Activated CD8-positive, alpha-beta T cell treated with anti-CD3 and anti-CD28 coated beads, Interleukin-2, amount 10 ng/mL, durations not matched to agents 7 days and 5 days (primary cell): ENCODE data around the gene ZC3H4. TPM values are rescaled to one million over a fixed set of nuclear protein-coding genes. Genes with fewer than 3 reads are reported as not detected.

Source experiments
- ATAC-seq: fragments of 150-1000 bp; cut with Tn5 transposase; one replicate; pipeline ENCODE4 v1.10.0; 2021; ENCODE audit warnings: moderate library complexity
- CTCF ChIA-PET: fragments of 350-600 bp; sonication (Branson Sonifier 250); formaldehyde crosslinking; loops from one replicate; lab custom pipeline; 2021; ENCODE audit warnings: antibody characterized with exemption; lab: Charles Lee
- POLR2A ChIA-PET: fragments of 350-600 bp; sonication (Branson Sonifier 250); formaldehyde crosslinking; loops from one replicate; lab custom pipeline; 2021; ENCODE audit warnings: antibody characterized with exemption; lab: Charles Lee
- DNase-seq: peaks from one replicate; pipeline ENCODE4 v3.0.0-alpha.2; 2020
- H3K27ac Mint-ChIP-seq: one replicate; pipeline ENCODE4 v1.8.0; 2021; ENCODE audit warnings: mild to moderate bottlenecking, mixed read lengths
- H3K27me3 Mint-ChIP-seq: one replicate; pipeline ENCODE4 v1.8.0; 2021; ENCODE audit warnings: low read depth, mixed read lengths
- H3K36me3 Mint-ChIP-seq: one replicate; pipeline ENCODE4 v1.8.0; 2021; ENCODE audit warnings: low read depth, mixed read lengths
- H3K4me1 Mint-ChIP-seq: one replicate; pipeline ENCODE4 v1.8.0; 2021; ENCODE audit warnings: low read depth, mixed read lengths
- H3K4me3 Mint-ChIP-seq: one replicate; pipeline ENCODE4 v1.8.0; 2021; ENCODE audit warnings: mild to moderate bottlenecking, mixed read lengths
- H3K9me3 Mint-ChIP-seq: one replicate; pipeline ENCODE4 v1.8.0; 2022; ENCODE audit warnings: mixed read lengths; ENCODE audit not compliant: insufficient read depth
- total RNA-seq, 2 experiments: library from RNA; stranded (reverse); gene quantifications; one replicate each; pipeline ENCODE4 v1.2.3, GENCODE V29; 2021

ZC3H4 gene
- total RNA-seq, 2 experiments from 2014 or later: 102 TPM

DNA sequence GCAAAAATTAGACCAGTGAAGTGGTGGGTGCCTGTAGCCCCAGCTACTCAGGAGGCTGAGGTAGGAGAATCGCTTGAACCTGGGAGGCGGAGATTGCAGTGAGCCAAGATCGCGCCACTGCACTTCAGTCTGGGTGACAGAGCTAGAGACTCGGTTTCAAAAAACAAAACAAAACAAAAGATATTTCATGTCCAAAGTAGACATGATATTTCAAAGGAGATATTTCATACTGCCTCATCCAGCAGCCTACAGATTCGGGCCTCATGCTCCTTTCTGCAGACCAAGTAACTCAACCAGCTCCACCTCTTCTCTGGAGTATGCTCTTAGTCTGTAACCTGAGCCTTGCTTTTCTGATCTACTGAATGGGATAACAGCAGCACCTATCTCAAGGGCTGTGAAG, 15.0 kb downstream of the ZC3H4 start:
- POLR2A ChIA-PET: interaction anchor here (11.5 kb wide), 1 partner anchor 11 kb away, joined by 256 read pairs; the partner anchor contains the start of gene ZC3H4
- Mint-ChIP-seq H3K36me3 (peaks cover 54% of the 10 kb centered on the region), H3K27ac (peak overlapping the region; percentile 53), H3K27me3 (no peaks in the 10 kb centered on the region), H3K9me3 (no peaks in the 10 kb centered on the region), H3K4me3 (no peak overlapping the region), H3K4me1 (peaks cover 76% of the 10 kb centered on the region)
- no peak for DNase-seq
- no peak for ATAC-seq
- CTCF ChIA-PET: interaction anchor here (0.8 to 1.3 kb wide), 2 partner anchors 9 to 19 kb away, joined by 3 to 4 read pairs; no protein-coding TSS in a partner anchor

DNA sequence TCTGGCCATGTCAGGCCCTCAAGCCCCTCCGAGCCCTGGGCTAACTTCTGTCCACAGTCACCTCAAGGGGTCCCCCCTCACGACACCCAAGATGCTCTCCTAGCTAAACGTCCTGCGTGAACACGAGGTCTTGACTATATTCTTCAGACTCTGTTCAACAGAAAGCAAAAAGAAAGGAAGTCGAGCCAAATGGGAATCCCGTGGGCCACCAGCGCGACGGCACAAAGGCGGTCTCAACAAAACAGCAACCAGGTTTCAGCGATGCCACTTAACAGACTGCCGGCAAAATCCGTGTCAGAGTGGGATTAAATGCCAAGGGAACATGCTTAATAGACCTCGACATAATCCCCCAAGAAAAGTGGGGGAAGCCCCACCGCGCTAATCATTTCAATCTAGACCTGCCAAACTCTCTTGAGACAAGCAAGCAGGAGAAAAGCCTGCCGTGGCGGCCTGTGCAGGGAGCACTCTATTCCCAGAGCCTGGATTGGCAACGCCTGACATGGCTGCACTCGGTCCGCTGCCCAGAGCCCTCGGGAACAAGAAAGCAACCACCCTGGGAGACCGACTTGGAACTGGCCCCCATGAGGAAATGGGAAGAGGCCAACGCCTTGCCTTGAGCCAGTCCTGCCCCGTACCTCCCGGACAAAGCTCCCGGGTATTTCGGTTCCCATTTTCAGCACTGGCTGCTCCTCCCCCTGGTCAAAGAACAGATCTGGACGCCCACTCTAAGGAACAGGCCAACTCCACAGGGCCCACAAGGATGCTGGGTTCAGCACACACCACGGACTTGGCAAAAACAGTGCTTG, 16.0 kb downstream of the ZC3H4 start:
- peaks cover 76% of the 10 kb centered on the region for H3K4me1 Mint-ChIP-seq
- ChIA-PET POLR2A (interaction anchor here (11.5 kb wide), 1 partner anchor 12 kb away, joined by 256 read pairs; the partner anchor contains the start of gene ZC3H4), CTCF (interaction anchor here (3.2 to 7.3 kb wide), 2 partner anchors 12 to 18 kb away, joined by 17 to 48 read pairs; no protein-coding TSS in a partner anchor)
- no peak for ATAC-seq
- no peaks in the 10 kb centered on the region for H3K9me3 Mint-ChIP-seq
- H3K27ac Mint-ChIP-seq: peak overlapping the region; percentile 71
- no peaks in the 10 kb centered on the region for H3K27me3 Mint-ChIP-seq
- no peak for DNase-seq
- peaks cover 55% of the 10 kb centered on the region for H3K36me3 Mint-ChIP-seq
- H3K4me3 Mint-ChIP-seq: no peak overlapping the region

DNA sequence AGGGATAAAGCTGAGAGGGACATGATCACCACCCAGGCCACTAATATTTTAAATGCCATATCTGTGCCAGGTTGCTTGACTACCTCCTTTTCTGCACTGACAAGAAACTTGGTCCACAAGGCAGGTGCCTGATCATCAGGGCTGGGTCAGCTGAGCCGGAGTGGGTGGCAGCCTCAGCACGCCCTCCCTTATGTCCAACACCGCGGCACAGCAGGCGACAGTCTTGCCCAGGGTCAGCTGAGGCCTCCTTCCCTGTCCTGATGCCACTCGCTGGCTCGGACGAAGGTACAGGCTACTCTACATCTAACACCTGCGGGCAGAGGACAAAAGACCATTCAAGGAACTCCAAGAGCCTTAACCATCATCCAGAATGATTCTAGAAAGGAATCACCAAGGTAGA, 16.9 kb downstream of the ZC3H4 start:
- POLR2A ChIA-PET: interaction anchor here (11.5 kb wide), 1 partner anchor 13 kb away, joined by 256 read pairs; the partner anchor contains the start of gene ZC3H4
- peaks cover 55% of the 10 kb centered on the region for H3K36me3 Mint-ChIP-seq
- ATAC-seq: no peak

DNA sequence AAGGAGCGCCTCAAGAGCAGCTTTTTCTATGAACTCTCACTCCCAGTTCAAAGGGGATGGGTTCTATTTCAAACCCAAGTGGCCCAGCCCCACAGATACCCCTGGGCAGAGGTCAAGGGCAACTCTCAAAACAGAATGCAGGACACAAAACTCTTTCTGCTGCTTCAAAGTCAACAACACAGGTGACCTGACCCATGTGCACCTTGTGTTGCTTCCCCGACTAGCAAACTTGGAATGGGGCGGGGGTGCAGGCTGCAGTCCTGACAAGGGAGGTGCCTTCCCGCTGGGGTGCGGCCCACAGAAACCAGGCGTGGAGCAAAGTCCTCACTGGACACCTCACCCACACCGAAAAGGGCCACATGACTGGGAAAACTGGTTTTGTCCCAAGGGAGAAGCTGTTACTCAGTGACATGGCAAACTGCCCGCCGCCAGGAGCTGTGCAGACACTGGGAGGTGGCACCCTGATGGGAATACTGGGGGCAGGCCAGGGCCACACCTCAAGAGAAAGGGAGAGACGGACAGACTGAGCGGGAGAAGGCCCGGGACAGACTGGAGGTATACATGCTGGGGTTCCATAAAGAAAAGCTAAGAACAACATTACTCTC, 17.4 kb downstream of the ZC3H4 start:
- Mint-ChIP-seq H3K4me3 (peak overlapping the region; percentile 78), H3K4me1 (peaks cover 75% of the 10 kb centered on the region), H3K36me3 (peaks cover 55% of the 10 kb centered on the region), H3K27me3 (no peaks in the 10 kb centered on the region), H3K9me3 (no peaks in the 10 kb centered on the region), H3K27ac (peak overlapping the region; percentile 87)
- ChIA-PET POLR2A (interaction anchor here (1.2 to 11.5 kb wide), 2 partner anchors 13 to 17 kb away, joined by 3 to 256 read pairs; partner anchors contain the start of gene ZC3H4), CTCF (interaction anchor here (0.8 to 7.3 kb wide), 7 partner anchors 11 to 148 kb away, joined by 3 to 48 read pairs (median 13); partner anchors contain the start of gene ZC3H4)
- ATAC-seq (no peak), DNase-seq (no peak)

More for the DNA sequence above, 16.9 kb downstream of the ZC3H4 start:
- DNase-seq: no peak
- Mint-ChIP-seq H3K27me3 (no peaks in the 10 kb centered on the region), H3K4me1 (peaks cover 75% of the 10 kb centered on the region), H3K27ac (peak overlapping the region; percentile 71), H3K4me3 (no peak overlapping the region), H3K9me3 (no peaks in the 10 kb centered on the region)
- CTCF ChIA-PET: interaction anchor here (0.8 to 7.3 kb wide), 4 partner anchors 10 to 17 kb away, joined by 3 to 48 read pairs (median 18); partner anchors contain the start of gene ZC3H4

DNA sequence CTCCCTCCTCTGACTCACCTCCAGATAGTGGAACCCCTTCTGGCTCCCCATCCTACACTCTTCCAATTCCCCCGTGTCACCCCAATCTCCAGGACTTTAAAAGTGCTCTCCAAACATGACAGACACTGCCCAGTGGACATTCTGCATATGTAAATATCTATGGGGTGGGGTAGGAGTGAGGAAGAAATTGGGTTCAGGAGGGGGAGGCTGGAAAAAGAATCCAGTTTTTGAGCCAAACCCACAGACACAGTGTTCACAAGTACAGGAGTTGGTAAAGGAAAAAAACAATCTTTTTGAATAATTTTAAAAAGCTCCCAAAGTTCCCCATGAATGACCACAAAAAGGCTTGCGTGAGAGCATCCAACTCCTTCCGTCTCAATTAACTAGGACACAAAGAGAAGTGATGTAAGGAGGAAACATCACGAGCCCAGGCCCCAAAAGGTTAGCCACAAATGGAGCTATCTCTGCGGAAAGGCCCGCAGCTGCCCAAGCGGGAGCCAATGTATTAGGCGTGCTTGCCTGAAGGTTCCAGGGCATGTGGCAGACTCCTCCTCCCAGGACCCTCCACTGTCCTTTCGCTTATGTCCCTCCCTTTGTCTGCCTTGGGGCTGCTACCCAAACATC, 18.0 kb downstream of the ZC3H4 start:
- ATAC-seq (no peak), DNase-seq (no peak)
- POLR2A ChIA-PET: interaction anchor here (0.7 to 11.5 kb wide), 5 partner anchors 14 to 161 kb away, joined by 3 to 256 read pairs (median 4); partner anchors contain the start of gene ZC3H4
- H3K27ac Mint-ChIP-seq: peak overlapping the region; percentile 87
- H3K4me1 Mint-ChIP-seq: peaks cover 79% of the 10 kb centered on the region
- CTCF ChIA-PET: interaction anchor here (1.0 to 7.3 kb wide), 8 partner anchors 10 to 149 kb away, joined by 4 to 48 read pairs (median 10); partner anchors contain the start of gene ZC3H4
- H3K27me3 Mint-ChIP-seq: no peaks in the 10 kb centered on the region
- H3K36me3 Mint-ChIP-seq: peaks cover 61% of the 10 kb centered on the region
- H3K4me3 Mint-ChIP-seq: peak overlapping the region; percentile 78
- no peaks in the 10 kb centered on the region for H3K9me3 Mint-ChIP-seq

DNA sequence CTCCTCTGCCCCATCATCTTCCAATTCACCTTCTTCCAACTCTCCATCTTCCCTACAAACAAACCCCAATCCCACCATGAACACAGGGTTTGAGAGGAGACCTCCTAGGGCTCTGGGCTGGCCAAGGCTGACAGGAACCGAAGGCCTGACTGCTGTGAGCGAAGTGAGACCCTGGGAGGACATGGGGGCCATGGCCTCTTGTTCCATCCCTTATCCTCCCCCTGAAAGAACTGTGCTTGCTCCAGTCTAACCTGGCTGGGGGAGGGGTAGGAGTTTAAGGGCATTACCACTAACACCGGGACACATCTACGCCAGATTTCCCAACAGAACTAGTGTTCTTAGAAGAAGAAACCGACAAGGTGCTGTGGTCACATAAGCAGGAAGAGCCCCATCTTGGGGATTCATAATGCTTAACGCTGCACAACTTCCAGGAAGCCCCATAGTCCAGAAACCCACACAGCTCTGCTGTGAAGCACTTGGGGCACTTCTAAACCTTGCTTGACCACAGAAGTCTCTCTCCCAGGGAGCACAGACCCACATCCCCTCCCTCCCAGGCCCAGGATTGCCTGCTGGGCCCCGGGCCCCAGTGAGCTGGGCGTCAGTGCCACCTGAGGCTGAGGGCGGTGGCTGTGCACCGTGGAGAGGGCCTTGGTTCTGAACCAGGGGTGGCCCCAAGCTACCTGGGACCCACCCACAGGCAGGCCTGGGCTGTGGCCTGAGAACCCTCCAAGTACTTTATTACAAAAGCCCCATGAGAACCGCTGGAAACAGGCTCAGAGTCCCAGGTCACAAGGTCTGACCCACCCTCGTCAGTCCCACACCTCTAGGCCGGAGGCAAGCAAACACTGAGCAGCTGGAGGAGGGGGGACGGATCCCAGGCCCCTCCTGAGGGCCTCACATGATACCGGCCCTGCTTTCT, 18.8 kb downstream of the ZC3H4 start:
- Mint-ChIP-seq H3K4me3 (peak overlapping the region; percentile 78), H3K36me3 (peaks cover 64% of the 10 kb centered on the region), H3K27ac (peak overlapping the region; percentile 87), H3K9me3 (no peaks in the 10 kb centered on the region), H3K4me1 (peaks cover 79% of the 10 kb centered on the region), H3K27me3 (no peaks in the 10 kb centered on the region)
- ATAC-seq: peak; percentile 82
- peak; percentile 64 for DNase-seq
- ChIA-PET POLR2A (interaction anchor here (0.7 to 11.5 kb wide), 7 partner anchors 12 to 162 kb away, joined by 3 to 256 read pairs (median 3); partner anchors contain the start of gene ZC3H4), CTCF (interaction anchor here (1.0 to 7.3 kb wide), 8 partner anchors 11 to 149 kb away, joined by 4 to 48 read pairs (median 10); partner anchors contain the start of gene ZC3H4)

DNA sequence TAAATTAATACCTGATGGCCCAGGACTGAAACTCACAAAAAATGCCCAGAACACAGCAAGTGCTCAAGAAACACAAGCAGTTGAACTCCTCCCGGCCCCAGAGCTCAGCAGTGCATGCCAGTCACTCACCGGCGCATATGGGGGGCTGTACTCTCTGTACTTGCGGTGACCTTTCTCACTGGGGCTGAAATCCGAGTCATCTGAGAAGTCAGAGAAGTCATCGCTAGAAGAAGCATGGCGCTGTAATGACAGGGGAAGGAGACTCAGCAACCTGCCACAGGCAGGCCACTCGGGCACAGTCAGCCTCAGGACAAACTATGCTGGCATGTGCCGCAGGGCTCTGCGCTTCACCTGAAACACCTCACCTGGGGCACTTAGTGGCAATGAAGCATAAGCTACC, 19.7 kb downstream of the ZC3H4 start:
- Mint-ChIP-seq H3K4me1 (peaks cover 79% of the 10 kb centered on the region), H3K36me3 (peaks cover 70% of the 10 kb centered on the region), H3K27ac (peak overlapping the region; percentile 87), H3K27me3 (no peaks in the 10 kb centered on the region), H3K4me3 (peak overlapping the region; percentile 78), H3K9me3 (no peaks in the 10 kb centered on the region)
- peak; percentile 56 for DNase-seq
- ATAC-seq: peak; percentile 18
- ChIA-PET POLR2A (interaction anchor here (0.9 to 11.5 kb wide), 5 partner anchors 11 to 150 kb away, joined by 3 to 256 read pairs (median 3); partner anchors contain the start of genes SAE1 and ZC3H4), CTCF (interaction anchor here (0.9 to 7.3 kb wide), 6 partner anchors 14 to 150 kb away, joined by 3 to 48 read pairs (median 10); partner anchors contain the start of gene ZC3H4)

DNA sequence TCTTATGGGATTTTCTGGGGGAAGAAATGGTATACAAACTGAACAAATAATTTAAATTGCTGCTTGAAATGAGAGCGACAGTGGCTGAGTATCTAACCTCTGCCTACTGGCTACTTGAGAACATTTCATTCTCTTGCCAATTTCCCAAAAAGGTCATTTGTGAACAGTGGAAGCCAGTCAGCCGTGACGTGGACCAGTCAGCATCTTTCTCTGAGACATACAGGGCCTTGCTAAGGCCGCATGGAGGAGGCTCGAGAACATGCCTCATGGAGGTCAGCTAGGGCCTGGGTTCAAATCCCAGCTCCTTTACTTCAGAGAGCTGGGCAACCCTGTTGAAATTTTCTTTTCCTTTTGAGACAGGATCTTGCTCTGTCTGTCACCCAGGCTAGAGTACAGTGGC, 20.3 kb downstream of the ZC3H4 start:
- ChIA-PET CTCF (interaction anchor here (0.9 to 7.3 kb wide), 5 partner anchors 13 to 151 kb away, joined by 3 to 48 read pairs (median 8); partner anchors contain the start of gene ZC3H4), POLR2A (interaction anchor here (1.3 to 11.5 kb wide), 3 partner anchors 11 to 38 kb away, joined by 3 to 256 read pairs (median 3); partner anchors contain the start of genes SAE1 and ZC3H4)
- Mint-ChIP-seq H3K4me3 (peak overlapping the region; percentile 78), H3K27me3 (no peaks in the 10 kb centered on the region), H3K36me3 (peaks cover 68% of the 10 kb centered on the region), H3K9me3 (no peaks in the 10 kb centered on the region), H3K27ac (peak overlapping the region; percentile 87), H3K4me1 (peaks cover 73% of the 10 kb centered on the region)
- ATAC-seq (no peak), DNase-seq (no peak)

DNA sequence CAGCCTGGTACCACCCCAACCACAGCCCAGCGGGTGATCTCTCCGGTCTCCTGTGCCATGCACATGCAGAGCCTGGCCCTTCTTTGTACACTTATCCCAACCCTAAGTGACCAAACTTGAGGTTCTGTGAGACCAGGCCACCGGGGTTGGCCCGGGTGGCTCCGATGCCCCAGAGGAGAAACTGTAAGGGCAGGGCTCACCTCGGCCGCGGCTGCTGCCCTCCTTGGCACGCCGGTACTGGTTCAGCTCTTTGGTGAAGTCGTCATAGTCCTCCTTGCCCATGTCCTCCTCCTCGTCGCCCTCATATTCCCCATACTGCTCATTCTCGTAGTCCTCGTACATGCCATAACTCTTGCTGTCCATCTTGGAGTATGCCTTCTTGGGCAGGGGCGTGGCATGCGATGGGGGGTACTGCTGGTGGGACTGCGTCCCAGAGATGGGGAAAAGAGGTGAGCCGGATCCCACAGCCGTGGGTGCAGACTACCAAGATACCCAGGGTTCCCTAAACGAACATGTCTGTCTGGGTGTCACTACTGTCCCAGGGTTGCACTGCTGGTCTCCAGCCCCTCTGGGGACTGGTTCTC, 23.7 kb downstream of the ZC3H4 start:
- Mint-ChIP-seq H3K9me3 (no peaks in the 10 kb centered on the region), H3K4me1 (peaks cover 43% of the 10 kb centered on the region), H3K27ac (peak overlapping the region; percentile 46), H3K36me3 (peaks cover 73% of the 10 kb centered on the region), H3K4me3 (no peak overlapping the region), H3K27me3 (no peaks in the 10 kb centered on the region)
- ATAC-seq (no peak), DNase-seq (no peak)
- CTCF ChIA-PET: no interaction called here
- POLR2A ChIA-PET: interaction anchor here (11.5 kb wide), 1 partner anchor 19 kb away, joined by 256 read pairs; the partner anchor contains the start of gene ZC3H4

DNA sequence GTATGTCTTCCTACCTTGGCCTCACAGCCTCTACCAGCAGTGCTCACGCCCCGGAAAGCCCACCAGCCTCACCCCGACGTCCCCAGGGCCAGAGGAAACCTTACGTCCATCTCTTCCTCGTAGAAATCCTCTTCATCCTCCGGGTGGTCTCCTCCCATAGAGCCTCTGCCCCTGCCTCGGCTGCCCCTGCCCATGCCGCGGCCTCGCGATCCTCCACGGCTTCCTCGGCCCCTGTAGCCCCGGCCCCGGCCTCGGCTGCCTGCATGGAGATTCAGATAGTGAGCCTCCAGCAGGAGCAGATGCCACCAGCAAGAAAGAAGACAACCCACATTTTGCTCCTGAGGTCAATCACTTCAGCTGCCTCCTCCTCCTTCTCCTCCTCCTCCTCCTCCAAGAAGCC, 27.3 kb downstream of the ZC3H4 start:
- no peaks in the 10 kb centered on the region for H3K27me3 Mint-ChIP-seq
- POLR2A ChIA-PET: no interaction called here
- peaks cover 16% of the 10 kb centered on the region for H3K4me1 Mint-ChIP-seq
- H3K4me3 Mint-ChIP-seq: no peak overlapping the region
- H3K27ac Mint-ChIP-seq: peak overlapping the region; percentile 49
- CTCF ChIA-PET: no interaction called here
- peaks cover 75% of the 10 kb centered on the region for H3K36me3 Mint-ChIP-seq
- DNase-seq (no peak), ATAC-seq (no peak)
- no peaks in the 10 kb centered on the region for H3K9me3 Mint-ChIP-seq
